Breast epithelium (tissue), 3 donors: ENCODE measurements around the gene CLTCL1.

ENCODE experiments used
- CTCF ChIP-seq, 3 donors: fragments of 450-650 bp; IDR thresholded peaks; one replicate each; pipeline ENCODE4 v1.5.1; 2016 to 2017; ENCODE audit warnings: antibody characterized with exemption in 3 of 3, mild to moderate bottlenecking in 3 of 3, moderate library complexity in 3 of 3
- POLR2A ChIP-seq: fragments of 450-650 bp; IDR thresholded peaks from one replicate; pipeline ENCODE4 v1.6.1; 2016; ENCODE audit warnings: antibody characterized with exemption, mild to moderate bottlenecking, moderate library complexity

GRCh38 chr22:19307872-19308271 lies 16.4 kb upstream of the CLTCL1 start:
- no peak for TF ChIP-seq CTCF (IDR thresholded peaks at IDR 0.05)
- no peak for TF ChIP-seq POLR2A
